Right cardiac atrium (tissue), 5 donors: Measurements from ENCODE around the gene HOMER2. TPM values are rescaled to one million over a fixed set of nuclear protein-coding genes. Genes with fewer than 3 reads are reported as not detected.

ENCODE experiments used
- ATAC-seq, 2 donors: fragments of 200-7000 bp; cut with Tn5 transposase; one replicate each; pipeline versions ENCODE4 v1.8.0 to v1.9.1; 2020; ENCODE audit warnings: moderate library complexity in 2 of 2, mild to moderate bottlenecking in 1 of 2
- DNase-seq, 3 donors: peaks; one replicate each; pipeline ENCODE4 v3.0.0-alpha.2; 2020
- H3K27ac ChIP-seq: one replicate; pipeline ENCODE4 v1.5.1; 2013; ENCODE audit warnings: mild to moderate bottlenecking, low read length, control low read depth, moderate library complexity
- H3K27me3 ChIP-seq: one replicate; pipeline ENCODE4 v1.6.1; 2013; ENCODE audit not compliant: control insufficient read depth, insufficient read depth
- H3K4me1 ChIP-seq: one replicate; pipeline ENCODE4 v1.6.1; 2013; ENCODE audit warnings: low read length; ENCODE audit not compliant: control insufficient read depth, insufficient read depth
- H3K4me3 ChIP-seq: one replicate; pipeline ENCODE4 v1.5.1; 2013; ENCODE audit warnings: low read length, control low read depth
- H3K9me3 ChIP-seq: one replicate; pipeline ENCODE4 v1.6.1; 2013; ENCODE audit warnings: low read length; ENCODE audit not compliant: control insufficient read depth
- WGBS: extraction: QIAGEN DNeasy Blood & Tissue Kit; methylation state at CpG from one replicate; pipeline ENCODE4 v1.1.7; 2013; 5-methylcytosine and 5-hydroxymethylcytosine counted together
- intact Hi-C, 4 donors: fragments of 100-400 bp; cut with DNase I; formaldehyde crosslinking; loops; one replicate each; pipeline versions ENCODE4 v1.11.0 to v1.14.0; 2022 to 2023
- polyA plus RNA-seq: library from polyadenylated mRNA; stranded (reverse); fragments of 200-250 nt; gene quantifications from one replicate; pipeline ENCODE4 v1.2.3, GENCODE V29; 2013
- total RNA-seq, 4 donors: library from RNA; stranded (reverse); fragmentation: NEBNext Ultra II Directional; extraction: Animal tissue kit (Norgen Biotek cat#: 25700); gene quantifications; one replicate each; pipeline ENCODE4 v1.2.1, GENCODE V29; 2021
- donor health status: healthy with polysubstance abuse.
- donor health status: DM: no; HTN: yes; CAD: no.
- donor health status: DM: no; HTN: no; CAD: no.
- donor health status: DM: no; HTN: yes; CAD: no; lungs with severe emphysema.
- donor health status: DM: yes; HTN: yes; CAD: no.

The HOMER2 gene
- total and polyA plus RNA-seq, 5 donors = 12.1 to 24.4 (median 15.8) TPM

- H3K27me3 ChIP-seq = no peaks in the 10 kb centered on the region
- no peak for ATAC-seq
- intact Hi-C loops = no loop called here
- peaks cover 6% of the 10 kb centered on the region for H3K4me1 ChIP-seq
- H3K27ac ChIP-seq = no peak overlapping the region
- no peak overlapping the region for H3K4me3 ChIP-seq
- DNase-seq = no peak
- no peaks in the 10 kb centered on the region for H3K9me3 ChIP-seq
- WGBS = 21% methylated on average over 2 of the region's 2 CpGs
Measured at GRCh38 chr15:82980981-82981380, 28.5 kb upstream of the HOMER2 start.

- Histone ChIP-seq H3K4me1 (no peaks in the 10 kb centered on the region), H3K4me3 (no peak overlapping the region), H3K27ac (no peak overlapping the region), H3K27me3 (no peaks in the 10 kb centered on the region), H3K9me3 (no peaks in the 10 kb centered on the region)
- DNase-seq (no peak), ATAC-seq (no peak)
- WGBS = 88% methylated on average over 1 of the region's 1 CpG
- intact Hi-C loops = no loop called here
Measured at GRCh38 chr15:82979726-82980125, 27.2 kb upstream of the HOMER2 start.

GRCh38 chr15:82978438-82978837 is 25.9 kb upstream of the HOMER2 start:
- intact Hi-C loops = no loop called here
- Histone ChIP-seq H3K4me1 (no peaks in the 10 kb centered on the region), H3K27me3 (no peaks in the 10 kb centered on the region), H3K9me3 (no peaks in the 10 kb centered on the region), H3K4me3 (no peak overlapping the region), H3K27ac (no peak overlapping the region)
- 93% methylated on average over 5 of the region's 5 CpGs for WGBS
- no peak for DNase-seq
- ATAC-seq = no peak

- WGBS = 78% methylated on average over 1 of the region's 1 CpG
- H3K9me3 ChIP-seq = no peaks in the 10 kb centered on the region
- H3K27ac ChIP-seq = no peak overlapping the region
- intact Hi-C loops = no loop called here
- ATAC-seq = no peak
- H3K4me3 ChIP-seq = no peak overlapping the region
- DNase-seq = no peak
- H3K27me3 ChIP-seq = no peaks in the 10 kb centered on the region
- H3K4me1 ChIP-seq = no peaks in the 10 kb centered on the region
Measured at GRCh38 chr15:82977076-82977475, 24.6 kb upstream of the HOMER2 start.

GRCh38 chr15:82972990-82973389 is 20.5 kb upstream of the HOMER2 start:
- no peak for DNase-seq
- ATAC-seq = no peak
- Histone ChIP-seq H3K27me3 (no peaks in the 10 kb centered on the region), H3K4me3 (no peak overlapping the region), H3K4me1 (peaks cover 7% of the 10 kb centered on the region), H3K27ac (no peak overlapping the region), H3K9me3 (no peaks in the 10 kb centered on the region)
- WGBS = 71% methylated on average over 1 of the region's 1 CpG
- intact Hi-C loops = no loop called here

- intact Hi-C loops = no loop called here
- H3K27me3 ChIP-seq = no peaks in the 10 kb centered on the region
- no peak overlapping the region for H3K27ac ChIP-seq
- DNase-seq (no peak), ATAC-seq (no peak)
- no peaks in the 10 kb centered on the region for H3K9me3 ChIP-seq
- peaks cover 7% of the 10 kb centered on the region for H3K4me1 ChIP-seq
- no peak overlapping the region for H3K4me3 ChIP-seq
- WGBS = 50% methylated on average over 2 of the region's 2 CpGs
Measured at GRCh38 chr15:82971218-82971984, 18.9 kb upstream of the HOMER2 start.

- H3K9me3 ChIP-seq = no peaks in the 10 kb centered on the region
- DNase-seq (no peak), ATAC-seq (no peak)
- peaks cover 7% of the 10 kb centered on the region for H3K4me1 ChIP-seq
- intact Hi-C loops = no loop called here
- no peaks in the 10 kb centered on the region for H3K27me3 ChIP-seq
- 40% methylated on average over 1 of the region's 1 CpG for WGBS
- no peak overlapping the region for H3K27ac ChIP-seq
- no peak overlapping the region for H3K4me3 ChIP-seq
Measured at GRCh38 chr15:82970696-82971095, 18.2 kb upstream of the HOMER2 start.

- ATAC-seq = no peak
- no peak overlapping the region for H3K4me3 ChIP-seq
- H3K27ac ChIP-seq = no peak overlapping the region
Measured at GRCh38 chr15:82970078-82970686, 17.7 kb upstream of the HOMER2 start.

GRCh38 chr15:82969353-82969752 is 16.8 kb upstream of the HOMER2 start:
- Histone ChIP-seq H3K4me3 (no peak overlapping the region), H3K27me3 (no peaks in the 10 kb centered on the region), H3K9me3 (no peaks in the 10 kb centered on the region), H3K27ac (no peak overlapping the region), H3K4me1 (peaks cover 7% of the 10 kb centered on the region)
- WGBS = 82% methylated on average over 7 of the region's 7 CpGs
- DNase-seq (no peak), ATAC-seq (no peak)
- intact Hi-C loops = no loop called here

More at GRCh38 chr15:82970078-82970686, 17.7 kb upstream of the HOMER2 start:
- no peaks in the 10 kb centered on the region for H3K9me3 ChIP-seq
- H3K4me1 ChIP-seq = peaks cover 7% of the 10 kb centered on the region
- no peak for DNase-seq
- no peaks in the 10 kb centered on the region for H3K27me3 ChIP-seq
- intact Hi-C loops = no loop called here
- 50% methylated on average over 3 of the region's 3 CpGs for WGBS

GRCh38 chr15:82968066-82968465 is 15.5 kb upstream of the HOMER2 start:
- H3K27me3 ChIP-seq = no peaks in the 10 kb centered on the region
- H3K4me1 ChIP-seq = peaks cover 7% of the 10 kb centered on the region
- intact Hi-C loops = no loop called here
- H3K4me3 ChIP-seq = no peak overlapping the region
- H3K9me3 ChIP-seq = no peaks in the 10 kb centered on the region
- ATAC-seq (no peak), DNase-seq (no peak)
- 80% methylated on average over 4 of the region's 4 CpGs for WGBS
- H3K27ac ChIP-seq = no peak overlapping the region

GRCh38 chr15:82966671-82967071 is 14.2 kb upstream of the HOMER2 start:
- WGBS = 74% methylated on average over 4 of the region's 4 CpGs
- no peaks in the 10 kb centered on the region for H3K9me3 ChIP-seq
- intact Hi-C loops = no loop called here

More at GRCh38 chr15:82966671-82967071, 14.2 kb upstream of the HOMER2 start:
- no peak overlapping the region for H3K27ac ChIP-seq
- no peak for DNase-seq
- H3K27me3 ChIP-seq = no peaks in the 10 kb centered on the region
- H3K4me3 ChIP-seq = no peak overlapping the region
- ATAC-seq = no peak
- peaks cover 7% of the 10 kb centered on the region for H3K4me1 ChIP-seq
